ENCODE data around the gene PRKCE. TPM values are rescaled to one million over a fixed set of nuclear protein-coding genes. Genes with fewer than 3 reads are reported as not detected.

The PRKCE gene
- total RNA-seq, 4 donors from 2014 or later, result 20.0 to 29.7 (median 25.2) TPM

DNA sequence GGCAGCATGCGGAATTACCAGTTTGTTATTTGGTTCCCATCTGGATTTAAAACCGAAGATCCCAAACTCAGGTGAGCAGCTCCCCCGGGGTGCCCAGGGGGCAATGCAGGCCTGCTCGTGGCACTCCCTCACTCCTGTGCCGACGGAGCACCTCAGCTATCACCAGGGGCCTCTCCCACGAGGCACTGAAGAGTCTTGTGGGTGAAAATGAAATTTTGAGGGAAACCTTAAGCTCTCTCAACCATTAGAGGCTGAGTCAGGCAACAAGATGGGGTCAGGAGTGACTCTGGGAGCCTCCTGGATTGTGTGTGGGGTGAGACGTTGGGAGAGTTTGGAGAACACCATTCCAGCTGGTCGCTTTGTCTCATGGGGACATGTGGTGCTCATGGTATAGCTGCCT is 189.0 kb downstream of the PRKCE start:
- TF ChIP-seq CTCF (IDR thresholded peaks at IDR 0.05) (no peak), POLR2A (IDR thresholded peaks at IDR 0.05) (no peak)
- DNase-seq, result no peak
- no peak overlapping the region for H3K27ac ChIP-seq
- H3K4me3 ChIP-seq, result no peak overlapping the region
- no peaks in the 10 kb centered on the region for H3K9me3 ChIP-seq
- H3K27me3 ChIP-seq, result no peaks in the 10 kb centered on the region
- H3K36me3 ChIP-seq, result no peaks in the 10 kb centered on the region
- peaks cover 0 to 2% (median 0%) of the 10 kb centered on the region in 4 donors for H3K4me1 ChIP-seq

GRCh38 chr2:45841752-45842407 is 190.4 kb downstream of the PRKCE start:
- no peak overlapping the region for H3K27ac ChIP-seq
- TF ChIP-seq CTCF (IDR thresholded peaks at IDR 0.05), result no peak
- no peak for TF ChIP-seq POLR2A (IDR thresholded peaks at IDR 0.05)
- peaks cover 0 to 2% (median 0%) of the 10 kb centered on the region in 4 donors for H3K4me1 ChIP-seq
- H3K9me3 ChIP-seq, result no peaks in the 10 kb centered on the region
- no peak for DNase-seq
- H3K4me3 ChIP-seq, result no peak overlapping the region
- H3K27me3 ChIP-seq, result no peaks in the 10 kb centered on the region
- no peaks in the 10 kb centered on the region for H3K36me3 ChIP-seq

- Histone ChIP-seq H3K27ac (no peak overlapping the region), H3K9me3 (no peaks in the 10 kb centered on the region), H3K4me3 (no peak overlapping the region), H3K27me3 (no peaks in the 10 kb centered on the region), H3K4me1 (no peaks in the 10 kb centered on the region), H3K36me3 (no peaks in the 10 kb centered on the region)
- no peak for TF ChIP-seq POLR2A (IDR thresholded peaks at IDR 0.05)
- TF ChIP-seq CTCF (IDR thresholded peaks at IDR 0.05), result no peak
- peak in 2 of 3 donors; percentile 50 to 57 for DNase-seq
These were observed 191.7 kb downstream of the PRKCE start for GRCh38 chr2:45843136-45843535.

DNA sequence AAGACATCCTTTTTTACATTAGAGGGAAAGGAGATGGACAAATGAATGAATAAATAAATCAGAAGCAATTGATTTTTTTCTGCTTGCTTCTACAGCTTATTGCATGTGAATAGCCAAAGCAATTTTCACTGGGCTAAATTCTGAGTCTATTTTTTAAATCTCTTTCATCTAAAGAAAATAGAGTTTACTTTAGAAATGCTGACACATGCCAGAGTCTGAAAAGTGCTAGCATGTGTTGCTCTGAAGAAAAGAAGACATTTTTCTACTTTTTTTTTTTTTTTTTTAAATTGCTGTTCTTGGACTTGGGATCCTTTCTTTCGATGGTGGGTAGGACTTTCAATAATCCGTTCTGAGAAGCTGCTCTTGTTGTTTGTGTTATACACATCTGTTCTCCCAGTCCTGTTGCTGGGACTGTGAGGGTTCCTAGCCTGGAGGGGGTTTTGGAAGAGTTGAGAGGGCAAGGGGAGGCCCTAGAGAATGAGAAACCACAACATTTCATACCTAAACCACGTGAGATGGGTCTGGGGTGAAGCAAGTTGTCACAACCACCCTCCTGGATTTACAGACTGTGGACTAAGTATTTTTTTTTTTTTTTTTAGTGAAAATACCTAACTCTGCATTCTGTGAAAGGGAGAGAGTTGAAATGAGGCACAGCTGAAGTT is 193.5 kb downstream of the PRKCE start:
- no peak overlapping the region for H3K4me3 ChIP-seq
- H3K27me3 ChIP-seq, result no peaks in the 10 kb centered on the region
- H3K27ac ChIP-seq, result no peak overlapping the region
- no peaks in the 10 kb centered on the region for H3K36me3 ChIP-seq
- H3K4me1 ChIP-seq, result no peaks in the 10 kb centered on the region
- H3K9me3 ChIP-seq, result no peaks in the 10 kb centered on the region
- DNase-seq, result no peak
- TF ChIP-seq POLR2A (IDR thresholded peaks at IDR 0.05), result no peak
- TF ChIP-seq CTCF (IDR thresholded peaks at IDR 0.05), result no peak

DNA sequence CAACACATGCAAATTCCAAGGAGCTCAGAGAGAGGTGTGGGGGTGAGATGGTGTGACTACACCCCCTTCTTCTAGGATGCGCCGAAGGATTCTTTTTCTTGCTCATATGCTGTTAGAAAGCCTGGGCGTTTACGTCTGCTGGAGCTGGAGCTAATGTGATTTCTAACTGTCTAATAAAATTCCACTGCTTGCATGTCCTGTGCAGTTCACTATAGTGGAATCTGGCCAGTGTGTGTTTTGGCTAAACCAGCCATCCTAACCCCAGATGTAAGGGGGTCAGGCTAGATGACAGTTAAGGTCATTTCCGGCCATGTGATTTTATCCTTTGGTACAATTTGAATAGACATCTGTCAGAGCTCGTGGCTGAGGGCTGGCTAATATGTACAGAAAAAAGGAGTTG is 194.1 kb downstream of the PRKCE start:
- DNase-seq, result no peak

More for the DNA sequence above, 194.1 kb downstream of the PRKCE start:
- no peak overlapping the region for H3K27ac ChIP-seq
- H3K27me3 ChIP-seq, result no peaks in the 10 kb centered on the region
- H3K4me1 ChIP-seq, result no peaks in the 10 kb centered on the region
- no peaks in the 10 kb centered on the region for H3K9me3 ChIP-seq
- TF ChIP-seq CTCF (IDR thresholded peaks at IDR 0.05) (no peak), POLR2A (IDR thresholded peaks at IDR 0.05) (no peak)
- H3K4me3 ChIP-seq, result no peak overlapping the region
- H3K36me3 ChIP-seq, result no peaks in the 10 kb centered on the region
